ENCODE data around the gene PIGQ. TPM values are rescaled to one million over a fixed set of nuclear protein-coding genes. Genes with fewer than 3 reads are reported as not detected.

The PIGQ gene
- total RNA-seq, 4 donors from 2014 or later: 37.4 to 115 (median 56.0) TPM

- Histone ChIP-seq H3K9me3 (no peaks in the 10 kb centered on the region), H3K36me3 (no peaks in the 10 kb centered on the region), H3K27ac (peak overlapping the region in 1 of 4 donors; percentile 33), H3K4me3 (no peak overlapping the region), H3K27me3 (no peaks in the 10 kb centered on the region), H3K4me1 (peaks cover 0 to 14% (median 12%) of the 10 kb centered on the region in 4 donors)
- 86 to 93% methylated on average over 3 to 50 of the region's 50 CpGs for WGBS, 2 donors (ENCODE audit: low coverage in 1 of 2)
- in situ Hi-C loops (cut with MboI; ENCODE audit: low pct_ligation_motif_present in 1 of 4, low pct_unique_long_range_greater_than_20kb in 1 of 4, low sequenced_read_pairs in 3 of 4) (no loop called here), intact Hi-C loops (cut with DNase I; ENCODE audit: low total_unique reads) (no loop called here)
- no peak for DNase-seq
- TF ChIP-seq EP300 (IDR thresholded peaks at IDR 0.05; ENCODE audit: low read depth): no peak
- TF ChIP-seq POLR2A (IDR thresholded peaks at IDR 0.05): no peak
- TF ChIP-seq POLR2AphosphoS5 (IDR thresholded peaks at IDR 0.05): no peak
- TF ChIP-seq CTCF (IDR thresholded peaks at IDR 0.05): no peak
Observed at GRCh38 chr16:627454-628239, 57.9 kb downstream of the PIGQ start.

GRCh38 chr16:628321-629061, 58.7 kb downstream of the PIGQ start:
- no peaks in the 10 kb centered on the region for H3K27me3 ChIP-seq
- DNase-seq: no peak
- intact Hi-C loops (cut with DNase I; ENCODE audit: low total_unique reads): no loop called here
- no peak overlapping the region for H3K27ac ChIP-seq
- H3K36me3 ChIP-seq: no peaks in the 10 kb centered on the region
- 89% methylated on average over 29 of the region's 33 CpGs; no CpG with 5 or more reads in 1 of the 2 donors for WGBS, 2 donors (ENCODE audit: low coverage in 1 of 2)
- in situ Hi-C loops (cut with MboI; ENCODE audit: low pct_ligation_motif_present in 1 of 4, low pct_unique_long_range_greater_than_20kb in 1 of 4, low sequenced_read_pairs in 3 of 4): no loop called here
- no peak overlapping the region for H3K4me3 ChIP-seq
- no peaks in the 10 kb centered on the region for H3K9me3 ChIP-seq
- TF ChIP-seq CTCF (IDR thresholded peaks at IDR 0.05) (no peak), POLR2A (IDR thresholded peaks at IDR 0.05) (no peak), POLR2AphosphoS5 (IDR thresholded peaks at IDR 0.05) (no peak), EP300 (IDR thresholded peaks at IDR 0.05; ENCODE audit: low read depth) (no peak)
- peaks cover 0 to 14% (median 12%) of the 10 kb centered on the region in 4 donors for H3K4me1 ChIP-seq

GRCh38 chr16:629185-629832, 59.5 kb downstream of the PIGQ start:
- 84% methylated on average over 17 of the region's 29 CpGs; no CpG with 5 or more reads in 1 of the 2 donors for WGBS, 2 donors (ENCODE audit: low coverage in 1 of 2)
- H3K4me3 ChIP-seq: no peak overlapping the region
- peaks cover 0 to 14% (median 12%) of the 10 kb centered on the region in 4 donors for H3K4me1 ChIP-seq
- H3K36me3 ChIP-seq: no peaks in the 10 kb centered on the region
- TF ChIP-seq EP300 (IDR thresholded peaks at IDR 0.05; ENCODE audit: low read depth) (no peak), CTCF (IDR thresholded peaks at IDR 0.05) (no peak), POLR2AphosphoS5 (IDR thresholded peaks at IDR 0.05) (no peak), POLR2A (IDR thresholded peaks at IDR 0.05) (no peak)
- H3K9me3 ChIP-seq: no peaks in the 10 kb centered on the region
- in situ Hi-C loops (cut with MboI; ENCODE audit: low pct_ligation_motif_present in 1 of 4, low pct_unique_long_range_greater_than_20kb in 1 of 4, low sequenced_read_pairs in 3 of 4) (no loop called here), intact Hi-C loops (cut with DNase I; ENCODE audit: low total_unique reads) (no loop called here)
- H3K27me3 ChIP-seq: no peaks in the 10 kb centered on the region
- DNase-seq: no peak
- no peak overlapping the region for H3K27ac ChIP-seq

- peaks cover under 1 to 14% (median 13%) of the 10 kb centered on the region in 4 donors for H3K4me1 ChIP-seq
- TF ChIP-seq CTCF (IDR thresholded peaks at IDR 0.05) (no peak), POLR2A (IDR thresholded peaks at IDR 0.05) (no peak), EP300 (IDR thresholded peaks at IDR 0.05; ENCODE audit: low read depth) (no peak), POLR2AphosphoS5 (IDR thresholded peaks at IDR 0.05) (no peak)
- no peak for DNase-seq
- no peaks in the 10 kb centered on the region for H3K9me3 ChIP-seq
- H3K27ac ChIP-seq: no peak overlapping the region
- no peaks in the 10 kb centered on the region for H3K36me3 ChIP-seq
- H3K4me3 ChIP-seq: no peak overlapping the region
- intact Hi-C loops (cut with DNase I; ENCODE audit: low total_unique reads): loop anchor here (2.0 kb wide), 1 partner anchor 35 kb away; no protein-coding TSS in a partner anchor
- in situ Hi-C loops (cut with MboI; ENCODE audit: low pct_ligation_motif_present in 1 of 4, low pct_unique_long_range_greater_than_20kb in 1 of 4, low sequenced_read_pairs in 3 of 4): no loop called here
- 60% methylated on average over 10 of the region's 11 CpGs; no CpG with 5 or more reads in 1 of the 2 donors for WGBS, 2 donors (ENCODE audit: low coverage in 1 of 2)
- H3K27me3 ChIP-seq: no peaks in the 10 kb centered on the region
Observed at GRCh38 chr16:629833-630248, 60.1 kb downstream of the PIGQ start.

All from transverse colon (tissue), 4 donors.